Dendritic cell treated with granulocyte-macrophage colony-stimulating factor and Interleukin-4, amounts not matched to agents 40 ng/mL and 50 ng/mL, for 4 days (primary cell): ENCODE results near the gene AK5.

ENCODE experiments used
- H3K27ac Mint-ChIP-seq: one replicate; pipeline ENCODE4 v1.8.0; 2022; ENCODE audit warnings: mild to moderate bottlenecking, mixed read lengths
- H3K27me3 Mint-ChIP-seq: one replicate; pipeline ENCODE4 v1.8.0; 2022; ENCODE audit warnings: mild to moderate bottlenecking, mixed read lengths
- H3K36me3 Mint-ChIP-seq: one replicate; pipeline ENCODE4 v1.8.0; 2022; ENCODE audit warnings: low read depth, mixed read lengths
- H3K4me1 Mint-ChIP-seq: one replicate; pipeline ENCODE4 v1.8.0; 2022; ENCODE audit warnings: low read depth, mixed read lengths
- H3K4me3 Mint-ChIP-seq: one replicate; pipeline ENCODE4 v1.8.0; 2022; ENCODE audit warnings: mild to moderate bottlenecking, moderate library complexity, mixed read lengths
- H3K9me3 Mint-ChIP-seq: one replicate; pipeline ENCODE4 v1.8.0; 2022; ENCODE audit warnings: mixed read lengths
- intact Hi-C: fragments of 100-400 bp; cut with micrococcal nuclease; formaldehyde crosslinking; loops from one replicate; pipeline ENCODE4 v1.15.0; 2022

Gene AK5

GRCh38 chr1:77553568-77554291 lies 271.9 kb downstream of the AK5 start:
- no peaks in the 10 kb centered on the region for H3K9me3 Mint-ChIP-seq
- peaks cover 15% of the 10 kb centered on the region for H3K4me1 Mint-ChIP-seq
- intact Hi-C loops: no loop called here
- no peaks in the 10 kb centered on the region for H3K27me3 Mint-ChIP-seq
- no peaks in the 10 kb centered on the region for H3K36me3 Mint-ChIP-seq
- no peak overlapping the region for H3K27ac Mint-ChIP-seq
- H3K4me3 Mint-ChIP-seq: no peak overlapping the region

DNA sequence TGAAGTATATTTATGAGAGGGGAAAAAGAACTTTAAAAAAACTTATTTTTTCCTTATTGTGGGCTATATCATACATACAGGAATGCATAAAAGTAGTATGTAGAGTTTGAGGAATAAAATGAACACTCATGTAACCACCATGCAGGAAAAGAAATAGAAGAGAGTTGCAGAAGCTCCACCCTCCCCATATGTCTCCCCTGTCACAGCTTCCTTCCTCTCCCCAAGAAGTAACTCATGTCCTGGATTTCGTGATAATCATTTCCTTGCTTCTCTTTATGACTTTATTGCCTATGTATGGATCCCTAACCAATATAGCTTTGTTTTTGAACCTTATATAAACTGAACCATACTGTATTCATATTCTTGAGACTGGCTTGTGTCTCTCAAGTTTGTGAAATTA lies 274.2 kb downstream of the AK5 start:
- Mint-ChIP-seq H3K27me3 (no peaks in the 10 kb centered on the region), H3K4me1 (peaks cover 15% of the 10 kb centered on the region), H3K9me3 (no peaks in the 10 kb centered on the region), H3K27ac (no peak overlapping the region), H3K36me3 (peaks cover under 1% of the 10 kb centered on the region), H3K4me3 (no peak overlapping the region)
- intact Hi-C loops: no loop called here

DNA sequence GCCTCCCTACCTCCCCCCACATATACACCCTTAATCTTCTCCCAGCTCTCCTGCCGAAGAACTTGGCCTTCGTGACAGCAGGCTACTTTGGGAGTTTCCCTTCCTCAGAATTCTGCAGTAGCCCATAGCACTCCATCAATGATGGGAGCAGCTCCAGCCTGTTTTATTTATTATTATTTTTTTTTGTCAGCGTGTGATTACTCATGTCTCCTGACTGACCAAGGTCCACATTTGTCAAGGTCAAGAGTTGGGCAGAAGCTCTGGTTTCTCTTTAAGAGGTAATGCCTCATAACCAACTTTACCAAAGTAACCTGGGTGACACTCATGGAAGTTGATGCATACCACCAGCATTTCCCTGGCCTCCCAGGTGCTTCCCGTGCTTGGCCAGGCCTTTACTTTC lies 275.2 kb downstream of the AK5 start:
- H3K27me3 Mint-ChIP-seq: no peaks in the 10 kb centered on the region
- peak overlapping the region; percentile 32 for H3K4me3 Mint-ChIP-seq
- peaks cover 15% of the 10 kb centered on the region for H3K4me1 Mint-ChIP-seq
- peaks cover 10% of the 10 kb centered on the region for H3K36me3 Mint-ChIP-seq
- intact Hi-C loops: no loop called here
- no peaks in the 10 kb centered on the region for H3K9me3 Mint-ChIP-seq
- H3K27ac Mint-ChIP-seq: no peak overlapping the region

DNA sequence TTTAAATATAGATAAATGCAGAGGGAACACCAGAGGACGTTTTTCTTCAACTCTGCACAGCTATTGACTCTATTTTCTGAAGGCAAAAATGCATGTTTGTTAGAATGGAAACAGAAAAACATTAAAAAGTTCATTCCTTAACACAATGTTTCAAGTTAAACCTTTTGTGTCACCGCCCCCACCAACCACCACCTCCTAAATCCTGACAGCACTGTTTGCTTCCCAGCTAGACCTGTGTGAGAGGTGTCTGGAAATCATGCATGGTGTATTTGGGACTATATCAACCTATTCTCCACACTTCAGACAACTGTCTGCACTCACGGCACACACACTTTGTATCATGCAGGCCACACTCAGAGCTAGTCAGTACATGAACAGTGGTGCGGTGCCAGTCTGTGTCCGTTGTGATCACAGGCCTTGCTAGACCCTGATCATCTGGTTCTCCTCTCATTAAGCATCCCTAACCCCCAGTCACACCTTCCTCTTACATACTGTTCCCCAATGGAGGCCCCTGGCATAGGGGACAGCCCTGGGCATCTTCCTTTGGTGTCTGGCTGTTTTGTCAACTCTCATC lies 276.9 kb downstream of the AK5 start:
- intact Hi-C loops: no loop called here
- Mint-ChIP-seq H3K27me3 (no peaks in the 10 kb centered on the region), H3K4me1 (peaks cover 15% of the 10 kb centered on the region), H3K27ac (no peak overlapping the region), H3K36me3 (peaks cover 16% of the 10 kb centered on the region), H3K4me3 (no peak overlapping the region), H3K9me3 (no peaks in the 10 kb centered on the region)

GRCh38 chr1:77560741-77561140 lies 278.9 kb downstream of the AK5 start:
- no peak overlapping the region for H3K27ac Mint-ChIP-seq
- peaks cover 14% of the 10 kb centered on the region for H3K4me1 Mint-ChIP-seq
- intact Hi-C loops: no loop called here
- H3K27me3 Mint-ChIP-seq: no peaks in the 10 kb centered on the region
- no peak overlapping the region for H3K4me3 Mint-ChIP-seq
- peaks cover 30% of the 10 kb centered on the region for H3K36me3 Mint-ChIP-seq
- no peaks in the 10 kb centered on the region for H3K9me3 Mint-ChIP-seq

GRCh38 chr1:77562596-77563150 lies 280.9 kb downstream of the AK5 start:
- peaks cover 49% of the 10 kb centered on the region for H3K36me3 Mint-ChIP-seq
- intact Hi-C loops: no loop called here
- no peak overlapping the region for H3K4me3 Mint-ChIP-seq
- H3K4me1 Mint-ChIP-seq: no peaks in the 10 kb centered on the region
- H3K27me3 Mint-ChIP-seq: no peaks in the 10 kb centered on the region
- H3K9me3 Mint-ChIP-seq: no peaks in the 10 kb centered on the region
- no peak overlapping the region for H3K27ac Mint-ChIP-seq

GRCh38 chr1:77565321-77565720 lies 283.5 kb downstream of the AK5 start:
- H3K36me3 Mint-ChIP-seq: peaks cover 66% of the 10 kb centered on the region
- intact Hi-C loops: no loop called here
- H3K4me3 Mint-ChIP-seq: no peak overlapping the region
- no peaks in the 10 kb centered on the region for H3K9me3 Mint-ChIP-seq
- H3K4me1 Mint-ChIP-seq: no peaks in the 10 kb centered on the region
- no peaks in the 10 kb centered on the region for H3K27me3 Mint-ChIP-seq
- no peak overlapping the region for H3K27ac Mint-ChIP-seq

- H3K27me3 Mint-ChIP-seq: no peaks in the 10 kb centered on the region
- no peak overlapping the region for H3K4me3 Mint-ChIP-seq
- H3K9me3 Mint-ChIP-seq: no peaks in the 10 kb centered on the region
- peaks cover 65% of the 10 kb centered on the region for H3K36me3 Mint-ChIP-seq
- H3K4me1 Mint-ChIP-seq: no peaks in the 10 kb centered on the region
- intact Hi-C loops: loop anchor here (10.0 kb wide), 2 partner anchors 113 to 393 kb away; partner anchors contain the start of gene ZZZ3
- no peak overlapping the region for H3K27ac Mint-ChIP-seq
Measured at GRCh38 chr1:77571642-77572041, 289.8 kb downstream of the AK5 start.

DNA sequence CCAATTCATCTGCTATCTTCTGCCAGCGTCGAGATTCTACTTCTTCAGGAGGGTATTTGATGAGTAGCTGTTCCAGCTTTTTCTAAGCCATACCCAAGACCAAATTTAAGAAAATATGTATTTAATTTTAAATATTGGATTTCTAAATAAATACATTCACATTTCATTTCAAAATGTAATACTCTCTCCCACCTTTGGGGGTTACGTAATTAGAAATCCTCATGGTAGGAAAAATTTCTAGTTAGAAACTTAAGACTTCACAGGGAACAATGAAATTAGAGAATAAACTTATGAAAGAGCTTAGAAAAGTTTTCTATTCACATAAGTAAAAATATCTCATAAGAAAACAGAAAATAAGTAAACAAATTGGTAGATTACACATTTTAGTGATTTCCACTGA lies 297.7 kb downstream of the AK5 start:
- Mint-ChIP-seq H3K36me3 (peaks cover 47% of the 10 kb centered on the region), H3K9me3 (no peaks in the 10 kb centered on the region), H3K4me3 (no peak overlapping the region), H3K27me3 (no peaks in the 10 kb centered on the region), H3K27ac (no peak overlapping the region), H3K4me1 (no peaks in the 10 kb centered on the region)
- intact Hi-C loops: loop anchor here (10.0 kb wide), 2 partner anchors 105 to 385 kb away; partner anchors contain the start of gene ZZZ3

DNA sequence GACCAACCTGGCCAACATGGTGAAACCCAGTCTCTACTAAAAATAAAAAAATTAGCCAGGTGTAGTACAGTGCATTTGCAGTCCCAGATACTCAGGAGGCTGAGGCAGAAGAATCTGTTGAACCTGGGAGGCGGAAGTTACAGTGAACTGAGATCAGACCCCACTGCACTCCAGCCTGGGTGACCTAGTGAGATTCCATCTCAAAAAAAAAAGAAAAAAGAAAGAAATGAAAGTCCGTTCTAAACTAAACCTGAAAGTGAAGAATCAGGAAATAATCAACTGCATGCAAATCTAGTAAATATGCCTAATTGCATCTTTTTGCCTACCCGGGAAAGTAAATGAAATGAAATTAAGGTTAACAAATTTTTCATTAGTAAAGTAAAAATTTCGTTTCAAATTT lies 301.1 kb downstream of the AK5 start:
- intact Hi-C loops: no loop called here
- H3K36me3 Mint-ChIP-seq: peaks cover 47% of the 10 kb centered on the region
- no peak overlapping the region for H3K4me3 Mint-ChIP-seq

GRCh38 chr1:77583483-77583882 lies 301.7 kb downstream of the AK5 start:
- Mint-ChIP-seq H3K36me3 (peaks cover 47% of the 10 kb centered on the region), H3K4me1 (no peaks in the 10 kb centered on the region), H3K27ac (no peak overlapping the region), H3K27me3 (no peaks in the 10 kb centered on the region), H3K9me3 (no peaks in the 10 kb centered on the region), H3K4me3 (no peak overlapping the region)
- intact Hi-C loops: no loop called here

More for the DNA sequence above, 301.1 kb downstream of the AK5 start:
- H3K27me3 Mint-ChIP-seq: no peaks in the 10 kb centered on the region
- H3K9me3 Mint-ChIP-seq: no peaks in the 10 kb centered on the region
- H3K27ac Mint-ChIP-seq: no peak overlapping the region
- no peaks in the 10 kb centered on the region for H3K4me1 Mint-ChIP-seq

DNA sequence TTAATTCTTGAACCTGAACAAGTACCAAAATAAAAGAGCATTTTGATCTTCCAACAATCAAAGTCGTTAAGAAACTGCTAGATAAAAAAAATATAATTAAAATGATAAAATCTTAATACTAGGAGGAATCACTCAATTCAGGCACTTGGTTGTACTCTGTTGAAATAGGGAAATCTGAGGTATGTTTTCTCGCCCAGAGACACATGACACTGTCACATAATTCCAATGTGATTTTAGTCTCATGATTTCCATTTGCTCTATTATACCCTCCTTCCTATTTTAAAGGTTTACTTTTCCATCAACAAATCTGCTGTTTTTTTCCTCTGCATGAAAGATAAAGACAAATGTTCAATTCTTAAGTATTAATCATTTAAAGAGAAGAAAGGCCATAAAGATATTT lies 303.1 kb downstream of the AK5 start:
- Mint-ChIP-seq H3K9me3 (no peaks in the 10 kb centered on the region), H3K27me3 (no peaks in the 10 kb centered on the region), H3K4me3 (no peak overlapping the region), H3K27ac (no peak overlapping the region), H3K36me3 (peaks cover 39% of the 10 kb centered on the region), H3K4me1 (no peaks in the 10 kb centered on the region)
- intact Hi-C loops: no loop called here

- H3K27me3 Mint-ChIP-seq: no peaks in the 10 kb centered on the region
- H3K4me1 Mint-ChIP-seq: peaks cover 4% of the 10 kb centered on the region
- H3K4me3 Mint-ChIP-seq: no peak overlapping the region
- intact Hi-C loops: no loop called here
- peaks cover 30% of the 10 kb centered on the region for H3K36me3 Mint-ChIP-seq
- H3K27ac Mint-ChIP-seq: no peak overlapping the region
- H3K9me3 Mint-ChIP-seq: no peaks in the 10 kb centered on the region
Measured at GRCh38 chr1:77585610-77586314, 303.9 kb downstream of the AK5 start.

DNA sequence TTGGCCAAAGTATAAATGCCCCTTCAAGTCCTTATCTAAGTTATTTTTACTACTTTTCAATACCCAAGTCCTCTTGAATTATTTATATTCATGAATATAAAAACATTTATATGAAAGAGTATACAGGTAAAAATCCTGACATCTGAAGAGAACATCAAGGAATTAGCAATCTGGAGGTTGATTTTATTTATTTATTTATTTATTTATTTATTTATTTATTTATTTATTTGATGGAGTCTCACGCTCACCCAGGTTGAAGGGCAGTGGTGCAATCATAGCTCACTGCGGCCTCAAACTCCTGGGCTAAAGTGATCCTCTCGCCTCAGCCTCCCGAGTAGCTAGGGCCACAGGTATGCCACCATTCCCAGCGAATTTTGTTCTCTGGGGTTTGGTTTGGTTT lies 307.4 kb downstream of the AK5 start:
- Mint-ChIP-seq H3K36me3 (peaks cover 12% of the 10 kb centered on the region), H3K27me3 (no peaks in the 10 kb centered on the region), H3K27ac (no peak overlapping the region), H3K9me3 (no peaks in the 10 kb centered on the region), H3K4me3 (no peak overlapping the region), H3K4me1 (peaks cover 24% of the 10 kb centered on the region)
- intact Hi-C loops: no loop called here
